K562 (cell line): ENCODE data around the gene MPDZ. TPM values are rescaled to one million over a fixed set of nuclear protein-coding genes. Genes with fewer than 3 reads are reported as not detected.

Source experiments
- ATF1 ChIP-seq, 2 experiments: fragments of 450-650 bp in 1 of 2; IDR thresholded peaks; 2 replicates each; pipeline ENCODE4 v1.6.1; 2016; ENCODE audit warnings: missing compliant biosample characterization in 1 of 2, missing genetic modification characterization in 1 of 2
- C11orf30 ChIP-seq: fragments of 450-650 bp; IDR thresholded peaks from 2 replicates; pipeline ENCODE4 v1.6.1; 2016; ENCODE audit warnings: low read depth, mild to moderate bottlenecking
- CHD4 ChIP-seq: fragments of 200-600 bp; sonication (generic); IDR thresholded peaks from 3 replicates; pipeline ENCODE4 v1.6.1; 2012; ENCODE audit warnings: low read depth, mild to moderate bottlenecking, mixed read lengths, low read length, inconsistent platforms; ENCODE audit not compliant: insufficient read depth, insufficient replicate concordance, poor library complexity, severe bottlenecking
- HOXB6 ChIP-seq: fragments of 250-450 bp; sonication (Bioruptor Pico); IDR thresholded peaks from 2 replicates; pipeline ENCODE4 v1.5.1; 2022; ENCODE audit warnings: mild to moderate bottlenecking, borderline replicate concordance
- KLF10 ChIP-seq: fragments of 250-450 bp; sonication (Bioruptor Pico); IDR thresholded peaks from 2 replicates; pipeline ENCODE4 v1.6.1; 2021; ENCODE audit warnings: matching md5 sums
- L3MBTL2 ChIP-seq: fragments of 450-650 bp; IDR thresholded peaks from 2 replicates; pipeline ENCODE4 v1.6.1; 2016; ENCODE audit warnings: mild to moderate bottlenecking, moderate library complexity
- LEF1 ChIP-seq: fragments of 450-650 bp; IDR thresholded peaks from 2 replicates; pipeline ENCODE4 v1.6.1; 2016; ENCODE audit warnings: mild to moderate bottlenecking
- MIER1 ChIP-seq: fragments of 450-650 bp; IDR thresholded peaks from 2 replicates; pipeline ENCODE4 v1.6.1; 2016; ENCODE audit warnings: antibody characterized with exemption, mild to moderate bottlenecking, low read depth
- NFE2 ChIP-seq: IDR thresholded peaks from 2 replicates; pipeline ENCODE4 v1.6.1; 2014; ENCODE audit warnings: antibody characterized with exemption, low read depth
- RFX7 ChIP-seq: fragments of 250-450 bp; sonication (Bioruptor Pico); IDR thresholded peaks from 2 replicates; pipeline ENCODE4 v1.5.1; 2021; ENCODE audit warnings: mild to moderate bottlenecking
- SMAD2 ChIP-seq: fragments of 150-350 bp; IDR thresholded peaks from 2 replicates; pipeline ENCODE4 v1.6.1; 2014; ENCODE audit warnings: low read depth, mild to moderate bottlenecking, low read length
- SMARCA5 ChIP-seq: fragments of 450-650 bp; IDR thresholded peaks from 2 replicates; pipeline ENCODE4 v1.6.1; 2016
- TCF3 ChIP-seq: sonication (generic); formaldehyde crosslinking; IDR thresholded peaks from 2 replicates; pipeline ENCODE4 v1.4.0; 2020; ENCODE audit warnings: mild to moderate bottlenecking, missing genetic modification reagents
- ZNF146 ChIP-seq: IDR thresholded peaks from one replicate; pipeline ENCODE4 v1.6.1; 2018; ENCODE audit warnings: missing compliant biosample characterization; ENCODE audit not compliant: unreplicated experiment
- ZNF3 ChIP-seq: fragments of 250-450 bp; sonication (Bioruptor Pico); IDR thresholded peaks from 2 replicates; pipeline ENCODE4 v1.5.0; 2021; ENCODE audit warnings: mild to moderate bottlenecking, moderate library complexity
- ZNF584 ChIP-seq: fragments of 200-800 bp; sonication (Bioruptor generic); IDR thresholded peaks from 2 replicates; pipeline ENCODE4 v1.6.1; 2016; ENCODE audit warnings: low read depth, mild to moderate bottlenecking, missing genetic modification characterization, missing compliant biosample characterization
- ZNF77 ChIP-seq: fragments of 250-450 bp; sonication (Bioruptor Pico); IDR thresholded peaks from 2 replicates; pipeline ENCODE4 v1.5.0; 2020
- ZNF79 ChIP-seq: fragments of 250-450 bp; sonication (Bioruptor Pico); IDR thresholded peaks from 2 replicates; pipeline ENCODE4 v1.4.0; 2020; ENCODE audit warnings: low read depth, mild to moderate bottlenecking, moderate library complexity
- ZZZ3 ChIP-seq: fragments of 450-650 bp; IDR thresholded peaks from 2 replicates; pipeline ENCODE4 v1.6.1; 2016; ENCODE audit warnings: antibody characterized with exemption, mild to moderate bottlenecking, moderate library complexity
- polyA plus RNA-seq, 8 experiments: library from polyadenylated mRNA; depleted of rRNA in 4 of 8; stranded (reverse) in 5 of 8; unstranded in 3 of 8; fragments of >200 nt; fragmentation: Nextera tagmentation in 2 of 8; fragmentation: Illumina TruSeq in 1 of 8; extraction: Ambion mirVana in 2 of 8; extraction: Trizol in 1 of 8; gene quantifications; 2 replicates each; pipeline versions ENCODE4 v1.2.1 to v1.2.3, GENCODE V29; 2011 to 2014; ENCODE audit warnings: inconsistent platforms in 1 of 8, missing spikeins in 1 of 8
- total RNA-seq, 7 experiments: library from RNA; depleted of rRNA in 6 of 7; stranded (reverse); fragments of >200 nt in 6 of 7; fragmentation: Illumina TruSeq in 2 of 7; extraction: Trizol in 2 of 7; gene quantifications; 2 replicates each; pipeline versions ENCODE4 v1.2.1 to v1.2.3, GENCODE V29; 2011 to 2021; ENCODE audit warnings: low replicate concordance in 1 of 7
- TF ChIP-seq, protein P1 (sequence below): fragments of 450-650 bp; IDR thresholded peaks from 2 replicates; pipeline ENCODE4 v1.6.1; 2016; ENCODE audit warnings: low read depth
- TF ChIP-seq, protein P2 (sequence below): fragments of 450-650 bp; formaldehyde crosslinking; IDR thresholded peaks from 2 replicates; pipeline ENCODE4 v1.4.0; 2020; ENCODE audit warnings: mild to moderate bottlenecking, moderate library complexity

The MPDZ gene
- total and polyA plus RNA-seq, 9 of the 15 experiments (the other 6 are each of a cell fraction or from before 2014, with no cell fraction given), result 3.9 to 13.2 (median 5.7) TPM

DNA sequence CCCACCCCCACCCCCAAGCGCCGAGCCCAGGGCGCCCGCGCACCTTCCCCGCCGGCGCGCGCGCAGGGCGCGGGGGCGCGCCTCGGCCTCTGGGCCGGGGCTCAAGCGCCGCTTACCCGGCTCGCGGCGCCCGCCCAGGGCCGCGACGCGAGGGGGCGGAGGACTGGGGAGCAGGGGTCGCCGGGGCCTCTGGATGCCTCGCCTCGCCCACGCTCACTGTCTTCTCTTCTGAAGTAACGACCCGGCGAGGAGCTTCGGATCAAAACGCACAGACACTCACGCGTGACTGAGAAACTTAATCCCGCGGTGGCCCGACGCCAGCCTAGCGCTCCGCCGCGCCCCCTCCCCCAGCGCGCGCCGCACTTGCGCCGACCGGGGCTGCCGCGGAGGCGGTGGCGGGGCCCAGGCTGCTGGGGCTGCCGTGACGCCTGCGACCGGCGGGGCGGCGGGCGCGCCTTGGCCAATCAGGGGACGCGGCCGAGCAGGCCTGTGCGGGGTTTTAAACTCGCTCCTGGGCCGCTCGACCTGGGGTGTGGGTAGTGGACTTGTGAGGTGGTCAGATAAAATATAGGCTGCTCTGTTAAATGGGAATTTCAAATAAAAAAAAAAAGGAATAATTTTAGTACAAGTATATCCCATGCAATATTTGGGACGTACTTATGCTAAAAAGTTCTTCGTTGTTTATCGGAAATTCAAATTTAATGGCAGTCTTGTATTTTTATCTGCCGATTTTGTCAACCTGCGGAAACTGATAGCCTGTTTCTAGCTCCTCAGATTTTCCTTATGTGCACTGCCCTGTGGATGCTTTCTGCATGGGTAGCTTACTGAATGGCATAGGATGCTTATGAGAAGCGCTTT, at the start of gene MPDZ (continued):
- TF ChIP-seq ZZZ3 (no peak), TCF3 (no peak), CHD4 (no peak), ZNF584 (CRISPR knock-in tag) (no peak), RFX7 (CRISPR knock-in tag) (no peak), ATF1 (CRISPR knock-in tag; IDR thresholded peaks at IDR 0.05) (no peak), ATF1 (tag; IDR thresholded peaks at IDR 0.05) (no peak), C11orf30 (no peak), LEF1 (no peak), MIER1 (no peak), ZNF146 (CRISPR knock-in tag) (no peak), KLF10 (CRISPR knock-in tag) (no peak), ZNF77 (CRISPR knock-in tag) (no peak), L3MBTL2 (peak; percentile 20; the same call in 1 of the 2 replicates), ZNF3 (no peak), ZNF79 (CRISPR knock-in tag) (no peak), SMARCA5 (no peak), NFE2 (no peak), HOXB6 (CRISPR knock-in tag) (no peak), SMAD2 (no peak)
- TF ChIP-seq, protein P1, sequence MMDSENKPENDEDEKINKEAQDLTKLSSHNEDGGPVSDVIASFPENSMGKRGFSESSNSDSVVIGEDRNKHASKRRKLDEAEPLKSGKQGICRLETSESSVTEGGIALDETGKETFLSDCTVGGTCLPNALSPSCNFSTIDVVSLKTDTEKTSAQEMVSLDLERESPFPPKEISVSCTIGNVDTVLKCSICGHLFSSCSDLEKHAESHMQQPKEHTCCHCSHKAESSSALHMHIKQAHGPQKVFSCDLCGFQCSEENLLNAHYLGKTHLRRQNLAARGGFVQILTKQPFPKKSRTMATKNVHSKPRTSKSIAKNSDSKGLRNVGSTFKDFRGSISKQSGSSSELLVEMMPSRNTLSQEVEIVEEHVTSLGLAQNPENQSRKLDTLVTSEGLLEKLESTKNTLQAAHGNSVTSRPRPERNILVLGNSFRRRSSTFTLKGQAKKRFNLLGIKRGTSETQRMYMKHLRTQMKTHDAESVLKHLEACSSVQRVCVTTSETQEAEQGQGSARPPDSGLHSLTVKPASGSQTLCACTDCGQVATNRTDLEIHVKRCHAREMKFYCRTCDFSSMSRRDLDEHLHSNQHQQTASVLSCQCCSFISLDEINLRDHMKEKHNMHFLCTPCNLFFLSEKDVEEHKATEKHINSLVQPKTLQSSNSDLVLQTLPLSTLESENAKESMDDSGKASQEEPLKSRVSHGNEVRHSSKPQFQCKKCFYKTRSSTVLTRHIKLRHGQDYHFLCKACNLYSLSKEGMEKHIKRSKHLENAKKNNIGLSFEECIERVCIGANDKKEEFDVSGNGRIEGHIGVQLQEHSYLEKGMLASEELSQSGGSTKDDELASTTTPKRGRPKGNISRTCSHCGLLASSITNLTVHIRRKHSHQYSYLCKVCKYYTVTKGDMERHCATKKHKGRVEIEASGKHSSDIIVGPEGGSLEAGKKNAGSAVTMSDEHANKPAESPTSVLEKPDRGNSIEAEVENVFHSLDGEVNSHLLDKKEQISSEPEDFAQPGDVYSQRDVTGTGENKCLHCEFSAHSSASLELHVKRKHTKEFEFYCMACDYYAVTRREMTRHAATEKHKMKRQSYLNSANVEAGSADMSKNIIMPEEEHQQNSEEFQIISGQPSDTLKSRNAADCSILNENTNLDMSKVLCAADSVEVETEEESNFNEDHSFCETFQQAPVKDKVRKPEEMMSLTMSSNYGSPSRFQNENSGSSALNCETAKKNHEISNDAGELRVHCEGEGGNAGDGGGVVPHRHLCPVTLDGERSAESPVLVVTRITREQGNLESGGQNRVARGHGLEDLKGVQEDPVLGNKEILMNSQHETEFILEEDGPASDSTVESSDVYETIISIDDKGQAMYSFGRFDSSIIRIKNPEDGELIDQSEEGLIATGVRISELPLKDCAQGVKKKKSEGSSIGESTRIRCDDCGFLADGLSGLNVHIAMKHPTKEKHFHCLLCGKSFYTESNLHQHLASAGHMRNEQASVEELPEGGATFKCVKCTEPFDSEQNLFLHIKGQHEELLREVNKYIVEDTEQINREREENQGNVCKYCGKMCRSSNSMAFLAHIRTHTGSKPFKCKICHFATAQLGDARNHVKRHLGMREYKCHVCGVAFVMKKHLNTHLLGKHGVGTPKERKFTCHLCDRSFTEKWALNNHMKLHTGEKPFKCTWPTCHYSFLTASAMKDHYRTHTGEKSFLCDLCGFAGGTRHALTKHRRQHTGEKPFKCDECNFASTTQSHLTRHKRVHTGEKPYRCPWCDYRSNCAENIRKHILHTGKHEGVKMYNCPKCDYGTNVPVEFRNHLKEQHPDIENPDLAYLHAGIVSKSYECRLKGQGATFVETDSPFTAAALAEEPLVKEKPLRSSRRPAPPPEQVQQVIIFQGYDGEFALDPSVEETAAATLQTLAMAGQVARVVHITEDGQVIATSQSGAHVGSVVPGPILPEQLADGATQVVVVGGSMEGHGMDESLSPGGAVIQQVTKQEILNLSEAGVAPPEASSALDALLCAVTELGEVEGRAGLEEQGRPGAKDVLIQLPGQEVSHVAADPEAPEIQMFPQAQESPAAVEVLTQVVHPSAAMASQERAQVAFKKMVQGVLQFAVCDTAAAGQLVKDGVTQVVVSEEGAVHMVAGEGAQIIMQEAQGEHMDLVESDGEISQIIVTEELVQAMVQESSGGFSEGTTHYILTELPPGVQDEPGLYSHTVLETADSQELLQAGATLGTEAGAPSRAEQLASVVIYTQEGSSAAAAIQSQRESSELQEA, result no peak
- TF ChIP-seq, protein P2, sequence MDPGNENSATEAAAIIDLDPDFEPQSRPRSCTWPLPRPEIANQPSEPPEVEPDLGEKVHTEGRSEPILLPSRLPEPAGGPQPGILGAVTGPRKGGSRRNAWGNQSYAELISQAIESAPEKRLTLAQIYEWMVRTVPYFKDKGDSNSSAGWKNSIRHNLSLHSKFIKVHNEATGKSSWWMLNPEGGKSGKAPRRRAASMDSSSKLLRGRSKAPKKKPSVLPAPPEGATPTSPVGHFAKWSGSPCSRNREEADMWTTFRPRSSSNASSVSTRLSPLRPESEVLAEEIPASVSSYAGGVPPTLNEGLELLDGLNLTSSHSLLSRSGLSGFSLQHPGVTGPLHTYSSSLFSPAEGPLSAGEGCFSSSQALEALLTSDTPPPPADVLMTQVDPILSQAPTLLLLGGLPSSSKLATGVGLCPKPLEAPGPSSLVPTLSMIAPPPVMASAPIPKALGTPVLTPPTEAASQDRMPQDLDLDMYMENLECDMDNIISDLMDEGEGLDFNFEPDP (CRISPR knock-in tag), result no peak
